Endothelial cell of umbilical vein (primary cell): ENCODE results near the gene PTRH1.

Experiments used
- CTCF ChIP-seq, 2 donors: IDR thresholded peaks; 1 replicate in 1 of 2; 2 replicates in 1 of 2; pipeline ENCODE4 v1.5.1; 2011; ENCODE audit warnings: low read length in 2 of 2, mild to moderate bottlenecking in 2 of 2, moderate library complexity in 2 of 2, control low read depth in 1 of 2, inconsistent platforms in 1 of 2, low read depth in 1 of 2; ENCODE audit not compliant: insufficient read depth in 1 of 2; ENCODE audit errors: extremely low read depth in 1 of 2
- EZH2 ChIP-seq: IDR thresholded peaks from 2 replicates; pipeline ENCODE4 v1.6.1; 2012; ENCODE audit warnings: borderline replicate concordance, low read depth, mild to moderate bottlenecking, moderate library complexity, low read length, inconsistent platforms; ENCODE audit not compliant: severe bottlenecking
- MYC ChIP-seq: IDR thresholded peaks from one replicate; pipeline ENCODE4 v1.6.1; 2011; ENCODE audit warnings: mild to moderate bottlenecking, low read depth, low read length
- POLR2A ChIP-seq: IDR thresholded peaks from 2 replicates; pipeline ENCODE4 v1.6.1; 2012; ENCODE audit warnings: low read depth, mild to moderate bottlenecking, control low read depth, low read length
- POLR2AphosphoS5 ChIP-seq: IDR thresholded peaks from 2 replicates; pipeline ENCODE4 v1.6.1; 2012; ENCODE audit warnings: low read depth, mild to moderate bottlenecking, control low read depth, low read length, moderate library complexity; ENCODE audit not compliant: insufficient read depth

- TF ChIP-seq CTCF (IDR thresholded peaks at IDR 0.05; ENCODE audit: extremely low read depth in 1 of 2, insufficient read depth in 1 of 2, low read depth in 1 of 2, low read length in 2 of 2) (no peak), POLR2AphosphoS5 (no peak), MYC (no peak), POLR2A (no peak), EZH2 (no peak)
Measured at GRCh38 chr9:127714020-127714750, 1.3 kb downstream of the PTRH1 start.
